Skin epidermis (tissue), 12 donors: ENCODE results near the gene SLC44A3.
"Not testable (repeated sequence)": the region's sequence is repeated elsewhere in the genome, so short reads cannot be mapped to it uniquely, and the experiment has no call there.

Source experiments
- H3K27ac ChIP-seq, 21 experiments: fragments of 200-600 bp; sonication (generic) in 11 of 21; one replicate each; pipeline ENCODE4 v1.5.0; 2020; ENCODE audit warnings: mild to moderate bottlenecking in 3 of 21, inconsistent platforms in 2 of 21, moderate library complexity in 2 of 21
- H3K4me3 ChIP-seq, 7 experiments: fragments of 200-600 bp; sonication (generic) in 2 of 7; one replicate each; pipeline ENCODE4 v1.5.0; 2020; ENCODE audit warnings: inconsistent platforms in 2 of 7, mild to moderate bottlenecking in 2 of 7, moderate library complexity in 1 of 7

SLC44A3 gene

GRCh38 chr1:94828251-94828650 lies 8.1 kb downstream of the SLC44A3 start:
- H3K4me3 ChIP-seq: no peak overlapping the region
- H3K27ac ChIP-seq: no peak overlapping the region

- H3K4me3 ChIP-seq: no peak overlapping the region
- no peak overlapping the region for H3K27ac ChIP-seq
These were observed 11.5 kb downstream of the SLC44A3 start for GRCh38 chr1:94831641-94832040.

- Histone ChIP-seq H3K4me3 (no peak overlapping the region), H3K27ac (no peak overlapping the region)
These were observed 12.3 kb downstream of the SLC44A3 start for GRCh38 chr1:94832446-94832845.

GRCh38 chr1:94832931-94833585 lies 12.9 kb downstream of the SLC44A3 start:
- Histone ChIP-seq H3K4me3 (no peak overlapping the region), H3K27ac (no peak overlapping the region)

- no peak overlapping the region for H3K27ac ChIP-seq
- H3K4me3 ChIP-seq: no peak overlapping the region
These were observed 16.7 kb downstream of the SLC44A3 start for GRCh38 chr1:94836891-94837290.

GRCh38 chr1:94840381-94840780 lies 20.2 kb downstream of the SLC44A3 start:
- H3K27ac ChIP-seq, H3K4me3 ChIP-seq: not testable (repeated sequence)

GRCh38 chr1:94840808-94841207 lies 20.7 kb downstream of the SLC44A3 start:
- Histone ChIP-seq H3K4me3 (no peak overlapping the region), H3K27ac (no peak overlapping the region)

GRCh38 chr1:94843430-94843829 lies 23.3 kb downstream of the SLC44A3 start:
- no peak overlapping the region for H3K4me3 ChIP-seq
- H3K27ac ChIP-seq: no peak overlapping the region

GRCh38 chr1:94843846-94844245 lies 23.7 kb downstream of the SLC44A3 start:
- Histone ChIP-seq H3K27ac (no peak overlapping the region), H3K4me3 (no peak overlapping the region)

GRCh38 chr1:94846308-94846707 lies 26.2 kb downstream of the SLC44A3 start:
- H3K27ac ChIP-seq: no peak overlapping the region

GRCh38 chr1:94851571-94851970 lies 31.4 kb downstream of the SLC44A3 start:
- Histone ChIP-seq H3K4me3 (no peak overlapping the region), H3K27ac (no peak overlapping the region)

More at GRCh38 chr1:94846308-94846707, 26.2 kb downstream of the SLC44A3 start:
- no peak overlapping the region for H3K4me3 ChIP-seq

- H3K27ac ChIP-seq: no peak overlapping the region
- no peak overlapping the region for H3K4me3 ChIP-seq
These were observed 32.6 kb downstream of the SLC44A3 start for GRCh38 chr1:94852788-94853187.

GRCh38 chr1:94854458-94855306 lies 34.5 kb downstream of the SLC44A3 start:
- Histone ChIP-seq H3K27ac (peak overlapping the region in 20 of 21 experiments; percentile 37 to 83 (median 68)), H3K4me3 (peak overlapping the region; percentile 20 to 43 (median 26))

GRCh38 chr1:94855307-94855700 lies 35.1 kb downstream of the SLC44A3 start:
- Histone ChIP-seq H3K4me3 (no peak overlapping the region), H3K27ac (peak overlapping the region in 6 of 21 experiments; percentile 48 to 78 (median 70))

- H3K27ac ChIP-seq: no peak overlapping the region
- no peak overlapping the region for H3K4me3 ChIP-seq
These were observed 35.8 kb downstream of the SLC44A3 start for GRCh38 chr1:94856004-94856403.

GRCh38 chr1:94856868-94857267 lies 36.7 kb downstream of the SLC44A3 start:
- no peak overlapping the region for H3K4me3 ChIP-seq
- H3K27ac ChIP-seq: no peak overlapping the region

GRCh38 chr1:94858276-94858675 lies 38.1 kb downstream of the SLC44A3 start:
- no peak overlapping the region for H3K27ac ChIP-seq
- H3K4me3 ChIP-seq: no peak overlapping the region

- H3K27ac ChIP-seq: no peak overlapping the region
These were observed 39.0 kb downstream of the SLC44A3 start for GRCh38 chr1:94859174-94859573.

GRCh38 chr1:94862718-94863117 lies 42.6 kb downstream of the SLC44A3 start:
- Histone ChIP-seq H3K4me3 (no peak overlapping the region), H3K27ac (peak overlapping the region in 19 of 21 experiments; percentile 28 to 93 (median 80))

More at GRCh38 chr1:94859174-94859573, 39.0 kb downstream of the SLC44A3 start:
- H3K4me3 ChIP-seq: no peak overlapping the region

GRCh38 chr1:94863297-94863911 lies 43.2 kb downstream of the SLC44A3 start:
- Histone ChIP-seq H3K4me3 (no peak overlapping the region), H3K27ac (peak overlapping the region in 20 of 21 experiments; percentile 28 to 93 (median 80))
